ENCODE measurements around the gene LRCH3. TPM values are rescaled to one million over a fixed set of nuclear protein-coding genes. Genes with fewer than 3 reads are reported as not detected.

Gene LRCH3
- 30.9 and 77.0 TPM in 2 replicates for total RNA-seq

- DNase-seq (ENCODE audit: low read depth in 2 of 2) = peak; percentile 81 to 88
Observed at GRCh38 chr3:197791113-197791891, at the start of gene LRCH3. Gene LRCH3 (plus strand): TSS chr3:197791254. CDS start chr3:197791279, 25 bp downstream.

DNA sequence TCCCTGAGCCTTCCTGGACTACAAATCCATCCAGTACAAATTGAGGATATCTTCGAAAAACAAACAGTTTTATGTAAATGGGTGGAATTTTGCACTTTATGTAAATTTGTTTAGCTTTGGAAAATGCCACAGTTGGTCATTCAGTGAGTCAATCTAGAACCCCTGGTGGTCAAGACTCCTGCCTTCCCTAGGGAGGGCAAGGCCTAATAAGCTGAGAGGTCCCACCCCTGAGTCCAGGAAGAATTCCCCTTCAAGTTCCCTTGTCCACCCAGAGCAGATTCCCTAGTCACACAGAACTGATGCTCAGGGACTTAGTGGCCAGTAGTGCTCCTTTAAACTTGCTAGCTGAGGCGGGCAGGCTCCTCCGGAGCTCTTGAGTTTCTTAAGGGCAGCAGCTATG is 48.3 kb upstream of the LRCH3 start:
- DNase-seq (ENCODE audit: low read depth in 2 of 2) = no peak

- DNase-seq (ENCODE audit: low read depth in 2 of 2) = no peak
Observed at GRCh38 chr3:197746209-197746608, 44.8 kb upstream of the LRCH3 start.

GRCh38 chr3:197746801-197747237 is 44.2 kb upstream of the LRCH3 start:
- DNase-seq (ENCODE audit: low read depth in 2 of 2) = no peak

- no peak for DNase-seq (ENCODE audit: low read depth in 2 of 2)
Observed at GRCh38 chr3:197748597-197749314, 42.3 kb upstream of the LRCH3 start.

GRCh38 chr3:197749315-197749600 is 41.8 kb upstream of the LRCH3 start:
- DNase-seq (ENCODE audit: low read depth in 2 of 2) = peak in 1 of 2 donors; percentile 57

DNA sequence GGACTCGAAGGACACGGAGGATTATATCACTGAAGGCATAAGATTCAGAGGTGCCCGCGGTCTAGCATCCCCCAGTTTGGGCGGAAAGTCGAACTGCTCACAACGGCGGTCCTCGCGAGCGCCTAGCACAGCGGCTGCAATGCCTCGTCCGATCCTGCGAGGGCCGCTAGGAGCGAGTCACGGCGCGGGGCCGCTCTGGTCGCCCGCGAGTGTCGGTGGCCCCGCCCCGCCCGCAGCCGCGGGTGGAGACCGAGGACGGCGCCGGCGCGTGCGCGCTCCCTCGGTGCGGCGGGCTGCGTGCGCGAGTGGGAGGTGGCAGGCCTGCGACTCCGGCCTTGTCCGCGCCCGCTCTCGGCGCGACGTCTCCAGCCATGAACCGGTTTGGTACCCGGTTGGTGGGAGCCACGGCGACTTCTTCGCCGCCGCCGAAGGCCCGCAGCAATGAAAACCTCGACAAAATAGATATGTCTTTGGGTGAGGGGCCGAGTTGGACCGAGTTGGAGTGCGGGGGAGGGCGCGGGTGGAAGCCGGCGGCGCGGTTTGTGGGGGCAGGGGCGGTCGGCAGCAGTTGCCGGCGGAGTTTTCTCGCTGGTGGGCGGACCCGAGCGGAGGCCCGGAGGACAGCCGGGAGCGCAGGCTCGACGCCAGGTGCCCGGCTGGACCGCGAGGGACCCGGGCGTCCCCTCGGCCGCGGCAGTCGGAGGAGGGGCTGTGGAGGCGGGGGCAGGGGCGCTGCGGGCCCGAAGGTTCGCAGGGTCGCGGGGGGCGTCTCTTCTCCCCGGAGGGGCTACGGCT is 41.3 kb upstream of the LRCH3 start, which contains the start of gene FYTTD1:
Gene FYTTD1, plus strand, starts transcription at position 283 of the 795 bp plus-strand sequence. Its CDS starts 89 bp downstream, at position 372.
- peak; percentile 89 to 90 for DNase-seq (ENCODE audit: low read depth in 2 of 2)

- DNase-seq (ENCODE audit: low read depth in 2 of 2) = peak; percentile 76 to 80
Observed at GRCh38 chr3:197750396-197750831, 40.6 kb upstream of the LRCH3 start.

DNA sequence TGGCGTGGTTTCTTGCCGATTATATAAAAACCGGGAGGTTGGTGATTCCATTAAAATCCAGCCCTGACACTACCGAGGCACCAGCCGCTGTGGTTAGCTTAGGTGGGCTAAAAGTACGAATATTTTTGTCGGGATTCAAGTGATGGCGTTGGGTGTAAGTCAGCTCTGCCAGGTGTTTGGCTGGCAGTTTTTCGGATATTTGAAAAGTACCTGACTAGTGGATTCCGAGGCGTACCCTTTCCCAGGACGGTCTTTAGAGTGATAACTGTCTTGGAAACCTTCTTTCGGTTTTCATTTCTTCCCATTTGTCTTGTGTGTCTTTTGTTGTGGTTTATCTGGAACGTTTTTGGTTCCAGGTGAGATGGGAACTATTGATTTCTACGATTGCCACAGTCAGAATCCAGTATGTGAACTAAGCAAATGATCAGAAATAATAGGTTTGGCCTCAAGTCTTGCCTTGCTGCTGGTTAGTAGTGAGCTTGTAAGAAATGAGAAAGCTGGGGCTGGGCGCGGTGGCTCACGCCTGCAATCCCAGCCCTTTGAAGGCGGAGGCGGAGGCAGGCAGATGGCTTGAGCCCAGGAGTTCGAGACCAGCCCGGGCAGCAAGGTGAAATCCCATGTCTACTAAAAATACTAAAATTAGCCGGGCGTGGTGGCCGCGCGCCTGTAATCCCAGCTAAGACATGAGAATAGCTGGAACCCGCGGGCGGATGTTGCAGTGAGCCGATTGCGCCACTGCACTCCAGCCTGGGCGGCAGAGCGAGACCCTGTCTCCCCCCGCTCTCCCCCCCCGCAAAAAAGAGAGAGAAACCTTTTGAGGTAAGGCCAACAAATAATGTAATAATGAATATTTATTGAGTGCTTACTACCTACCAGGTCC is 40.0 kb upstream of the LRCH3 start:
- DNase-seq (ENCODE audit: low read depth in 2 of 2) = peak; percentile 44 to 51

DNA sequence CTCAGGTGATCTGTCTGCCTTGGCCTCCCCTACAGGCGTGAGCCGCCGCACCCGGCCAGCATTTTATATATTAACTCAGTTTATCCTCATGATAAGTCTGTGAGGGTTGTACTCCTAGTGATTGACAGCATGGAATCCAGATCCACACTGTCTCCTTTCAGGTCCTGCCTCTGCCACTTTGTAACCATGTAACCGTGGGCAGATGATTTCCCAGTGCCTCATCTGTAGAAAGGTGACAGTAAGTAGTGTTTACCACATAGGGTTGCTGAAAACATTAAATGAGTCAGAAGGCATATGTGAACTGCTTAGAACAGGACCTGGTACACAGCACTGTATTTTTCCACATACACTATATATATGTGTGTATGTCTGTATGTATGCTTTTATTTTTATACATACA is 38.9 kb upstream of the LRCH3 start:
- DNase-seq (ENCODE audit: low read depth in 2 of 2) = no peak

DNA sequence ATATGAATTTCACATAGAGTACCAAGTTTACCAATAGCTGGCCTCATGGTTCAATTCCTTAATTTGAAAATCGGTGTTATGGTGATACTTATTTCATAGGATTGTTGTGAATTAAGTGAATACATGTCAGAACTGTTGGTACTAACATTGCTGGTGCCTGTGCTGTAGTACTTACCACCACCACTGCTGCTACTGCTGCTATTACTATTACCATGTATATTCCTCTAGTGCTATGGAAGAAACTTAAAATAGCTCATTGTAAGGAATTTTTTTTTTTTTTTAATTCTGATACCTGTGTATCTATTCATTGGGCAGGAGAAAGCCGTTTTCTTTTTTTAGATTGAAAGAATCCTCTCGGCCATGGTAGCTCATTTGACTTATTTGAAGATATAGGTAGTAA is 37.8 kb upstream of the LRCH3 start:
- peak; percentile 7 to 19 for DNase-seq (ENCODE audit: low read depth in 2 of 2)

DNA sequence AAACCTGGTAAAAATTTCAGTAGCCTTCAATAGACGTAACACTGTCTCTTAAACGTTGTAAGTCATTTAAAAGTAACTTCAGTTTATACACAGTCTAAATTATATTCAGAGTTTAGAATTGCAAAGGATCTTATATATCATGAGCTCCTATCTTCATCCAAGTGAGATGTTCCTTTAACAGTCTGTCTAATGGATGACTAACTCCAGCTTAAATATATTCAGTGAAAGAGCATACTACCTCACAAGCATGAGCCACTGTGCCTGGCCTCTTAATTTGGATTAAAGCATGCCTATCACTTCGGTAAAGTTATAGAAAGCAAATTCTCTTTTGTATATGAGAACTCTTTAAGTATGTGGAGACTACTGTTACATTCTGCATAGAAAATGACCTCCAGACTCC is 34.4 kb upstream of the LRCH3 start:
- DNase-seq (ENCODE audit: low read depth in 2 of 2) = no peak

- DNase-seq (ENCODE audit: low read depth in 2 of 2) = no peak
Observed at GRCh38 chr3:197758512-197758911, 32.5 kb upstream of the LRCH3 start.

- no peak for DNase-seq (ENCODE audit: low read depth in 2 of 2)
Observed at GRCh38 chr3:197761784-197762183, 29.3 kb upstream of the LRCH3 start.

- no peak for DNase-seq (ENCODE audit: low read depth in 2 of 2)
Observed at GRCh38 chr3:197775317-197775716, 15.7 kb upstream of the LRCH3 start.

DNA sequence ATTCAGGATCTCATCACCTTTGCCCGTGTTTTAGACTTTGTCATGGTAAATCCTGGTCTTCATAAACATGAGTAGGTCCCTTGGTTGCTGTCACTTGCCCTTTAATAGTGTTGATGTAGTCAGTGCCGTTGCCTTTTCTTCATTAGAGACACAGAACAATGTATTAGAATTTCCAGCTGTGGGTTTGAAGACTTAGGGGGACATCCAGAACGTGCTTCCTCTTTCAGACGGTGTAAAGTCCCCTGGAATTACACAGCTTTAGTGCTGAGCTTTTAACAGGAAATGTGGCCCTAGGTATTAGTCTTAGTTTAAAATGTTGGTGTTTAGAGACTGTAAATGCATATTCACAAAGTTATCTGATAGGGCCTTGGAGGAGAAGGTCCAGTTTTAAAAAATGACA is 8.8 kb upstream of the LRCH3 start:
- DNase-seq (ENCODE audit: low read depth in 2 of 2) = no peak

GRCh38 chr3:197784019-197784585 is 7.0 kb upstream of the LRCH3 start:
- no peak for DNase-seq (ENCODE audit: low read depth in 2 of 2)

DNA sequence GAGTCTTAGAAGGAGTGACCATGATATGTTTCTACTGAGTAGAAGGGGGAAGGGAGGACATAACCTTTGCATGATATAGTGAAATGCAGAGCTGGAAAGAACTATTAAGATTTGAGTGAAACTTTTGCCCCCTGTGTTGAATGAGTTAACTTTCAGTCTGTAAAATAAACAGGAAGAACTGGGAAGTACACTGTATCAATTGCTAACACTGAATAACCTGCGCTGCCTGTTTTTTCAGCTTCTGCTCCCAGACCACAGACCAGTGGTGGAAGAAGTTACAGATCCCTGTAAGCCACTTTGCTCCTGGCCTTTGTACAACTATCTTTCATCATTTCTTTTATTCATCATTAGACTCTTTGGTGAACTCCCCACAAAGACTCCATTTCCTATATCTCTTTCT is 3.6 kb upstream of the LRCH3 start:
- DNase-seq (ENCODE audit: low read depth in 2 of 2) = peak; percentile 22 to 41

GRCh38 chr3:197789309-197789708 is 1.7 kb upstream of the LRCH3 start:
- DNase-seq (ENCODE audit: low read depth in 2 of 2) = no peak

DNA sequence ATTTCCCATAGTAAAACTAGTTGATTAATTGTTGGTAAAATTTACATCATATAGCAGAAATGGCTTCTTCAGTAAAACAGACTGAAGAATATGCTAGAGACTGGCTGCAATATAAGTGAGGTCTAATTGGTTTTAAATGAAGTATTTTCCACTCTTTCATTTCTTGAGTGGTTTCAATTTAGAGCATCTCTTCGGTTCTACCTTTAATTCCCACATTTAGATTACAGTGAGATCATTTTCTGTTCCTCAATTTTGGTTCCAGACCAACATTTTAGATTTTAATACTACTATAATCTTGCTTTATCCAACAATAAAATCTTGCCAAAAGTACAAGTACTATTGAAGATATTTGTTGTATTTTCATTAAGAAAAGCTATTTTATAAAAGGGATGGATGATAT is 1.0 kb upstream of the LRCH3 start:
- DNase-seq (ENCODE audit: low read depth in 2 of 2) = no peak

All from lung microvascular endothelial cell (primary cell).